ENCODE measurements around the gene HOXC4.

HOXC4 gene

DNA sequence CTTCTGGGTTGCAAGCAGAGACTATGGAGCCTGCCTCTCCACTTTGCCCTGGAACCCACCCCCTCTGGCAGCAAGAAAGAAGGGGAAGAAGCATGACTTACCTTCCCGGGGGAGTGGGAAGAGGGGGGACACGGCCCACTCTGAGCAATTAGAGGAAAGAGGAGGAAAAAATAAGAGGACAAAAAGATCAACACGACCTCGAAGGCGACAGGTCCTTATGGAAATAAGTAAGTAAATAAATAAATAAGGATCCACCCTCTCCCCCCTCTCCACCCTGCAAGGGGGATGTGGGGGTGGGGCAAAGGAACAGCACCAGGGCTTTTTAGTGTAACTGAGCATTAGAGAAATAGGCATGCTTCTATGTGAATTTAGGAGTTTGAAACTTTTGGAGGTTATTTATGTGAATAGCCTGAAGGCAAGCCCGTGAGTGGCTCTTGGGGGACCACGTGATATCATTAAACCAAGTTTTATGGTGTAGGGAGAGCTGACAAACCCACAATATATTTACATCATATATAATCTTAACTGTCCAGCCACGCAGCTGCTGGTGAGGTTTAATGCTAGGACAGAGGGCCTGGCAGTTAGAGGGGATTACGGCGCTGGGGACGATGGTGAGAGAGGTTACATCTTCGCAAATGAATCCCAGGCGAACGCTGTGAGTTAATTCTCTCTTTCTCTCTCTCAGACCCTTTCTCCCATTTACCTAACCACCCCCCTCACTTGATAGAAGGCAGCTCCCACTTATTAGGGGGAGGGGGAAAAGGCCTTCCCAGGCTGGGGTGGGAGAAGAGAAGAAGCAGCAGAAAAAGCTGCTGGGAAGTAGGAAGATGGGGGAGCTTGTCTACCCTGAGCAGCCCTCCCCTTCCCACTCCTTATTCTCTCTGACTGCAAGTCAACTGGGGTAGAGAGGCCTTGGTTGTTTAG lies 16.0 kb upstream of the HOXC4 start (continued):
- TF ChIP-seq ZNF558 (tag by site-specific recombination; IDR thresholded peaks at IDR 0.05) (peak; percentile 56; the same call in 1 of the 2 replicates), ZBTB1 (tag by site-specific recombination; IDR thresholded peaks at IDR 0.05) (peak; percentile 47; the same call in 1 of the 2 replicates), ZNF394 (tag by site-specific recombination; IDR thresholded peaks at IDR 0.05; ENCODE audit: borderline replicate concordance) (peak; percentile 24; the same call in 1 of the 2 replicates), ZSCAN4 (tag by site-specific recombination; IDR thresholded peaks at IDR 0.05) (peak; percentile 8; the same call in 1 of the 2 replicates), FEZF1 (tag by site-specific recombination; IDR thresholded peaks at IDR 0.05) (peak; percentile 96), EGR2 (tag by site-specific recombination; IDR thresholded peaks at IDR 0.05; ENCODE audit: low read depth) (peak; percentile 85), KLF1 (tag by site-specific recombination; IDR thresholded peaks at IDR 0.05) (peak; percentile 78), ZBTB11 (tag by site-specific recombination; conservative IDR thresholded peaks at IDR 0.05; ENCODE audit: low read depth) (peak; percentile 26; the same call in 1 of the 2 replicates), ZNF629 (tag by site-specific recombination; IDR thresholded peaks at IDR 0.05) (peak; percentile 90), SP7 (tag by site-specific recombination; IDR thresholded peaks at IDR 0.05) (peak; percentile 94), ZNF561 (tag by site-specific recombination; IDR thresholded peaks at IDR 0.05; ENCODE audit: borderline replicate concordance) (peak; percentile 74; the same call in 1 of the 2 replicates), ZNF501 (tag by site-specific recombination; IDR thresholded peaks at IDR 0.05) (peak; percentile 61; the same call in 1 of the 2 replicates), ZNF341 (tag by site-specific recombination; IDR thresholded peaks at IDR 0.05; ENCODE audit: low read depth) (peak; percentile 96), ZEB2 (tag by site-specific recombination; IDR thresholded peaks at IDR 0.05) (peak; percentile 90), ZNF18 (tag by site-specific recombination; IDR thresholded peaks at IDR 0.05) (peak; percentile 84), ZNF792 (tag by site-specific recombination; IDR thresholded peaks at IDR 0.05) (no peak), KLF7 (tag by site-specific recombination; IDR thresholded peaks at IDR 0.05; ENCODE audit: borderline replicate concordance) (peak; percentile 27; the same call in 1 of the 2 replicates), ZNF473 (tag by site-specific recombination; IDR thresholded peaks at IDR 0.05) (no peak), ZNF10 (tag by site-specific recombination; IDR thresholded peaks at IDR 0.05) (peak; percentile 72; the same call in 1 of the 2 replicates), SCRT2 (tag by site-specific recombination; IDR thresholded peaks at IDR 0.05) (peak; percentile 31; the same call in 1 of the 2 replicates), ZNF677 (tag by site-specific recombination; IDR thresholded peaks at IDR 0.05) (no peak), PRDM1 (tag by site-specific recombination; IDR thresholded peaks at IDR 0.05) (peak; percentile 72), ZNF24 (tag by site-specific recombination; IDR thresholded peaks at IDR 0.05) (0 out of 2 replicates have a peak, but pooled peaks have one; percentile 31), ZBTB8A (tag by site-specific recombination; IDR thresholded peaks at IDR 0.05) (peak; percentile 30)
- TF ChIP-seq, protein P1, sequence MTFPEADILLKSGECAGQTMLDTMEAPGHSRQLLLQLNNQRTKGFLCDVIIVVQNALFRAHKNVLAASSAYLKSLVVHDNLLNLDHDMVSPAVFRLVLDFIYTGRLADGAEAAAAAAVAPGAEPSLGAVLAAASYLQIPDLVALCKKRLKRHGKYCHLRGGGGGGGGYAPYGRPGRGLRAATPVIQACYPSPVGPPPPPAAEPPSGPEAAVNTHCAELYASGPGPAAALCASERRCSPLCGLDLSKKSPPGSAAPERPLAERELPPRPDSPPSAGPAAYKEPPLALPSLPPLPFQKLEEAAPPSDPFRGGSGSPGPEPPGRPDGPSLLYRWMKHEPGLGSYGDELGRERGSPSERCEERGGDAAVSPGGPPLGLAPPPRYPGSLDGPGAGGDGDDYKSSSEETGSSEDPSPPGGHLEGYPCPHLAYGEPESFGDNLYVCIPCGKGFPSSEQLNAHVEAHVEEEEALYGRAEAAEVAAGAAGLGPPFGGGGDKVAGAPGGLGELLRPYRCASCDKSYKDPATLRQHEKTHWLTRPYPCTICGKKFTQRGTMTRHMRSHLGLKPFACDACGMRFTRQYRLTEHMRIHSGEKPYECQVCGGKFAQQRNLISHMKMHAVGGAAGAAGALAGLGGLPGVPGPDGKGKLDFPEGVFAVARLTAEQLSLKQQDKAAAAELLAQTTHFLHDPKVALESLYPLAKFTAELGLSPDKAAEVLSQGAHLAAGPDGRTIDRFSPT (tag by site-specific recombination; IDR thresholded peaks at IDR 0.05), result peak; percentile 83

Data from HEK293 (cell line).